Keratinocyte (primary cell): ENCODE measurements around the gene TMEM231.
"Not testable (repeated sequence)": the region's sequence is repeated elsewhere in the genome, so short reads cannot be mapped to it uniquely, and the experiment has no call there.

Source experiments
- CTCF ChIP-seq, 3 experiments: IDR thresholded peaks in 1 of 3; conservative IDR thresholded peaks in 1 of 3; optimal IDR thresholded peaks in 1 of 3; 2 replicates in 2 of 3; 3 replicates in 1 of 3; pipeline versions ENCODE3 to v1.5.1; 2011; ENCODE audit warnings: low read length in 3 of 3, mild to moderate bottlenecking in 3 of 3, moderate library complexity in 2 of 3, control low read depth in 1 of 3, inconsistent platforms in 1 of 3; ENCODE audit not compliant: insufficient read depth in 2 of 3; ENCODE audit errors: extremely low read depth in 1 of 3
- EZH2 ChIP-seq: IDR thresholded peaks from one replicate; pipeline ENCODE4 v1.6.1; 2012; ENCODE audit warnings: inconsistent platforms, mild to moderate bottlenecking, low read length, moderate library complexity

GRCh38 chr16:75501820-75502219 is 54.2 kb downstream of the TMEM231 start:
- TF ChIP-seq CTCF (optimal IDR thresholded peaks at IDR 0.05 in 1 of 3, IDR thresholded peaks at IDR 0.05 in 1 of 3, conservative IDR thresholded peaks at IDR 0.05 in 1 of 3; ENCODE audit: extremely low read depth in 1 of 3, insufficient read depth in 2 of 3, low read length in 3 of 3); EZH2: not testable (repeated sequence)
